ENCODE data around the gene CTDSPL2. TPM values are rescaled to one million over a fixed set of nuclear protein-coding genes. Genes with fewer than 3 reads are reported as not detected.
"Not testable (repeated sequence)": the region's sequence is repeated elsewhere in the genome, so short reads cannot be mapped to it uniquely, and the experiment has no call there.

The CTDSPL2 gene
- polyA plus RNA-seq, 1 donor, result 33.8 TPM

DNA sequence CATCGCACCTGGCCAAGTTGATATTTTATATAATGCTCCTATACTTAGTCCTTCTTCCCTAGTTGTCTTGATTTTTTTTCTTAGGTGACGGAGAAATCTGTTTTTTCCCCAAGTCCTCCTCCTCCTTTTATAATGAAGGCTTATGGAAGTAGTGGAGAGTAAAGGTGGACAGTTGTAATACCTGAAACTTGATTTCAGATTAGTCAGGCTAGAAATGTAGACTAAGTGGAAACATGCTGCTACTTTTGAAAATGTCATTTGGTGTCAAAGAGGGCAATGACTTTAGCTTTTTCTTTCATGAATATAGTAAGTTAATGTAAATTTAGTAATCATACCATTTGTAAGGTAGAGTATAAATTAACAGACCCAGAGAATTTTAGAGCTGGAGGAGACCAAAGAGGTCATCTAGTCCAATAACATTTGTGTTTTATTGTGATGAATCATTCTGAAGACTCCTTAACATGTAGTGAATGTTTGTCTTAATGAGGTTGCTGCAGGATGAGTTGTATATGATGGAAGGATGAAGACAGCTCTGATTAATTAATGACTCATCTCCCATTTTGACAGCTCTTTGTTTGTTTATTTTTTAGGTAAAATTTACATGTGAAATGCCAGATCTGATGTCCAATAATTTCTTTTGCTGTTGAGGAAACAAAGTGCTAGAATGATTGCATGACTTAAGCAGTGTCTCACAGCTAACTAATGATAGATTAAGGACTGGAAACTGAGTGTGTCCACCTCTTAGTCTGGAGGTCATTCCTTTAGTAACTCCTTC, 8.7 kb downstream of the CTDSPL2 start:
- WGBS (ENCODE audit: insufficient coverage, low lambda C conversion rate), result no CpG with 5 or more reads among the region's 2 CpGs
- peaks cover 2% of the 10 kb centered on the region for H3K36me3 ChIP-seq (ENCODE audit: control insufficient read depth, insufficient read depth, low read length)

DNA sequence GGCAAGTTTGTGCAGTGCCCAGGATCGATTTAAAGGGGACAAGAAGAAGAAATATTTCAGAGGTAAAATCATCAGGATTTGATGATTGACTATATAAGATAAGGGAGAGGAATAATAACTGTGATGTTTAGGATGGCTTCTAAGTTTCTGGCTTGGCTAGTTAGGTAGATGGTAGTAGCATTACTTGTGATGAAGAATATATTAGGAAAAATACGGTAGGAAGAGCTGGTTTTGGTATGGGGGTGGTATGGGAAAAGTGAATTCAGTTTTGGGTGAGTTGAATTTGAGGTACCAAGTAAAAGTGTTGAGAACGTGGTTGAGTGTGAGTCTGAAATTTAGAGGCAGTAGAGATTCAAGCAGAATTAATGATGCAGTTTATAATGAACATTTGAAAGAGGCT, 11.0 kb downstream of the CTDSPL2 start:
- H3K27me3 ChIP-seq (ENCODE audit: control insufficient read depth, insufficient read depth, low read length), result no peaks in the 10 kb centered on the region
- DNase-seq, result no peak
- H3K36me3 ChIP-seq (ENCODE audit: control insufficient read depth, insufficient read depth, low read length), result peaks cover 2% of the 10 kb centered on the region
- H3K4me3 ChIP-seq (ENCODE audit: low read length), result no peak overlapping the region
- WGBS (ENCODE audit: insufficient coverage, low lambda C conversion rate), result 83% methylated on average over 2 of the region's 3 CpGs
- no peak overlapping the region for H3K27ac ChIP-seq (ENCODE audit: low read length)
- H3K4me1 ChIP-seq (ENCODE audit: control insufficient read depth, insufficient read depth, low read length), result no peaks in the 10 kb centered on the region
- H3K9me3 ChIP-seq (ENCODE audit: control insufficient read depth, low read depth, low read length), result peaks cover 1% of the 10 kb centered on the region

More for the DNA sequence above, 8.7 kb downstream of the CTDSPL2 start:
- Histone ChIP-seq H3K27me3 (ENCODE audit: control insufficient read depth, insufficient read depth, low read length) (no peaks in the 10 kb centered on the region), H3K9me3 (ENCODE audit: control insufficient read depth, low read depth, low read length) (no peaks in the 10 kb centered on the region), H3K4me3 (ENCODE audit: low read length) (no peak overlapping the region), H3K27ac (ENCODE audit: low read length) (no peak overlapping the region), H3K4me1 (ENCODE audit: control insufficient read depth, insufficient read depth, low read length) (no peaks in the 10 kb centered on the region)
- DNase-seq, result no peak

GRCh38 chr15:44441095-44441501, 13.7 kb downstream of the CTDSPL2 start:
- WGBS (ENCODE audit: insufficient coverage, low lambda C conversion rate), result 67% methylated on average over 1 of the region's 5 CpGs
- H3K4me1 ChIP-seq (ENCODE audit: control insufficient read depth, insufficient read depth, low read length), result no peaks in the 10 kb centered on the region
- no peaks in the 10 kb centered on the region for H3K27me3 ChIP-seq (ENCODE audit: control insufficient read depth, insufficient read depth, low read length)

GRCh38 chr15:44443515-44443914, 16.1 kb downstream of the CTDSPL2 start:
- 100% methylated on average over 3 of the region's 3 CpGs for WGBS (ENCODE audit: insufficient coverage, low lambda C conversion rate)
- no peaks in the 10 kb centered on the region for H3K4me1 ChIP-seq (ENCODE audit: control insufficient read depth, insufficient read depth, low read length)
- H3K27ac ChIP-seq (ENCODE audit: low read length), result no peak overlapping the region
- H3K4me3 ChIP-seq (ENCODE audit: low read length), result no peak overlapping the region
- no peak for DNase-seq
- H3K27me3 ChIP-seq (ENCODE audit: control insufficient read depth, insufficient read depth, low read length), result no peaks in the 10 kb centered on the region
- H3K9me3 ChIP-seq (ENCODE audit: control insufficient read depth, low read depth, low read length), result peaks cover 7% of the 10 kb centered on the region
- peaks cover 10% of the 10 kb centered on the region for H3K36me3 ChIP-seq (ENCODE audit: control insufficient read depth, insufficient read depth, low read length)

More at GRCh38 chr15:44441095-44441501, 13.7 kb downstream of the CTDSPL2 start:
- DNase-seq, result no peak
- Histone ChIP-seq H3K4me3 (ENCODE audit: low read length) (no peak overlapping the region), H3K9me3 (ENCODE audit: control insufficient read depth, low read depth, low read length) (peaks cover 7% of the 10 kb centered on the region), H3K27ac (ENCODE audit: low read length) (no peak overlapping the region), H3K36me3 (ENCODE audit: control insufficient read depth, insufficient read depth, low read length) (peaks cover 4% of the 10 kb centered on the region)

DNA sequence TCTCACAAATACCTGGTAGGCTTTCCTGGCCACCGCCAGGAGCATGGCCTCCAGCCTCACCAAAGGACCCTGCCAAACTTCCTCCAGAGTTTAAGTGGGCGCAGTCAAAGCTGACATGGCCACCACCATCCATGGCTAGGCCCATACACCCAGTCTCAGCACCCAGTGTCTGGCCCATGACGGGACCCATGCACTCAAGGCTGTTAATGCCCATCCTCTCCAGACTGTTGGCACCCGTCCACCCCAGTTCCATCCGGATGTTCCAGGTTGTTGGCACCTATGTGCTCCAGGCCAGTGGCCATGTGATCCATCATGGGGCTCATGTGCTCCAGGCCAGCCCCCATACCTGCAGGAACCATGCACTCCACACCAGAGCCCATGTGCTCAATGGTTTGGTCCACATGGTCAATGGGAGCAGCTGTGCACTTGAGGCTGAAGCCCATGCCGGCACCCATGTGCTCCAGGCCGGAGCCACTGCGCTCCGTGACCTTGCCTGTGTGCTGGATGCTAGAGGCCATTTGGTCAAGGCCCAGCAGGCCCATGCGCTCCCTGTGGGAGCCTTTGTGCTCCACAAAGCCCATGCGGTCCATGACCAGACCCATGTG, 20.4 kb downstream of the CTDSPL2 start:
- no peaks in the 10 kb centered on the region for H3K27me3 ChIP-seq (ENCODE audit: control insufficient read depth, insufficient read depth, low read length)
- H3K9me3 ChIP-seq (ENCODE audit: control insufficient read depth, low read depth, low read length), result peaks cover 7% of the 10 kb centered on the region
- no peak overlapping the region for H3K27ac ChIP-seq (ENCODE audit: low read length)
- H3K4me1 ChIP-seq (ENCODE audit: control insufficient read depth, insufficient read depth, low read length), result no peaks in the 10 kb centered on the region
- no peak overlapping the region for H3K4me3 ChIP-seq (ENCODE audit: low read length)
- no CpG with 5 or more reads among the region's 11 CpGs for WGBS (ENCODE audit: insufficient coverage, low lambda C conversion rate)
- H3K36me3 ChIP-seq (ENCODE audit: control insufficient read depth, insufficient read depth, low read length), result peaks cover 10% of the 10 kb centered on the region
- no peak for DNase-seq

GRCh38 chr15:44450172-44450571, 22.7 kb downstream of the CTDSPL2 start:
- Histone ChIP-seq H3K4me1 (ENCODE audit: control insufficient read depth, insufficient read depth, low read length) (no peaks in the 10 kb centered on the region), H3K27ac (ENCODE audit: low read length) (no peak overlapping the region), H3K4me3 (ENCODE audit: low read length) (no peak overlapping the region), H3K36me3 (ENCODE audit: control insufficient read depth, insufficient read depth, low read length) (peaks cover 6% of the 10 kb centered on the region), H3K9me3 (ENCODE audit: control insufficient read depth, low read depth, low read length) (no peaks in the 10 kb centered on the region), H3K27me3 (ENCODE audit: control insufficient read depth, insufficient read depth, low read length) (no peaks in the 10 kb centered on the region)
- WGBS (ENCODE audit: insufficient coverage, low lambda C conversion rate), result no CpG with 5 or more reads among the region's 1 CpG
- no peak for DNase-seq

DNA sequence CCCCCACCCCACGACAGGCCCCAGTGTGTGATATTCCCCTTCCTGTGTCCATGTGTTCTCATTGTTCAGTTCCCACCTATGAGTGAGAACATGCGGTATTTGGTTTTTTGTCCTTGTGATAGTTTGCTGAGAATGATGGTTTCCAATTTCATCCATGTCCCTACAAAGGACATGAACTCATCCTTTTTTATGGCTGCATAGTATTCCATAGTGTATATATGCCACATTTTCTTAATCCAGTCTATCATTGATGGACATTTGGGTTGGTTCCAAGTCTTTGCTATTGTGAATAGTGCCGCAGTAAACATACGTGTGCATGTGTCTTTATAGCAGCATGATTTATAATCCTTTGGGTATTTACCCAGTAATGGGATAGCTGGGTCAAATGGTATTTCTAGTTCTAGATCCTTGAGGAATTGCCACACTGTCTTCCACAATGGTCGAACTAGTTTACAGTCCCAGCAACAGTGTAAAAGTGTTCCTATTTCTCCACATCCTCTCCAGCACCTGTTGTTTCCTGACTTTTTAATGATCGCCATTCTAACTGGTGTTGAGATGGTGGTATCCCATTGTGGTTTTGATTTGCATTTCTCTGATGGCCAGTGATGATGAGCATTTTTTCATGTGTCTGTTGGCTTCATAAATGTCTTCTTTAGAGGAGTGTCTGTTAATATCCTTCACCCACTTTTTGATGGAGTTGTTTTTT, 26.3 kb downstream of the CTDSPL2 start:
- H3K4me1 ChIP-seq (ENCODE audit: control insufficient read depth, insufficient read depth, low read length); H3K36me3 ChIP-seq (ENCODE audit: control insufficient read depth, insufficient read depth, low read length); H3K27me3 ChIP-seq (ENCODE audit: control insufficient read depth, insufficient read depth, low read length); DNase-seq; H3K9me3 ChIP-seq (ENCODE audit: control insufficient read depth, low read depth, low read length); H3K27ac ChIP-seq (ENCODE audit: low read length); H3K4me3 ChIP-seq (ENCODE audit: low read length): not testable (repeated sequence)
- no CpG with 5 or more reads among the region's 6 CpGs for WGBS (ENCODE audit: insufficient coverage, low lambda C conversion rate)

- Histone ChIP-seq H3K9me3 (ENCODE audit: control insufficient read depth, low read depth, low read length) (no peaks in the 10 kb centered on the region), H3K36me3 (ENCODE audit: control insufficient read depth, insufficient read depth, low read length) (peaks cover 23% of the 10 kb centered on the region), H3K4me1 (ENCODE audit: control insufficient read depth, insufficient read depth, low read length) (no peaks in the 10 kb centered on the region), H3K27ac (ENCODE audit: low read length) (no peak overlapping the region), H3K27me3 (ENCODE audit: control insufficient read depth, insufficient read depth, low read length) (no peaks in the 10 kb centered on the region), H3K4me3 (ENCODE audit: low read length) (no peak overlapping the region)
- DNase-seq, result no peak
- no CpG with 5 or more reads among the region's 4 CpGs for WGBS (ENCODE audit: insufficient coverage, low lambda C conversion rate)
Measured at GRCh38 chr15:44458429-44458828, 31.0 kb downstream of the CTDSPL2 start.

- no peaks in the 10 kb centered on the region for H3K27me3 ChIP-seq (ENCODE audit: control insufficient read depth, insufficient read depth, low read length)
- H3K4me3 ChIP-seq (ENCODE audit: low read length), result no peak overlapping the region
- no CpG with 5 or more reads among the region's 3 CpGs for WGBS (ENCODE audit: insufficient coverage, low lambda C conversion rate)
- no peak overlapping the region for H3K27ac ChIP-seq (ENCODE audit: low read length)
- H3K36me3 ChIP-seq (ENCODE audit: control insufficient read depth, insufficient read depth, low read length), result peaks cover 23% of the 10 kb centered on the region
- peaks cover 5% of the 10 kb centered on the region for H3K9me3 ChIP-seq (ENCODE audit: control insufficient read depth, low read depth, low read length)
- no peak for DNase-seq
- H3K4me1 ChIP-seq (ENCODE audit: control insufficient read depth, insufficient read depth, low read length), result no peaks in the 10 kb centered on the region
Measured at GRCh38 chr15:44468709-44469385, 41.4 kb downstream of the CTDSPL2 start.

DNA sequence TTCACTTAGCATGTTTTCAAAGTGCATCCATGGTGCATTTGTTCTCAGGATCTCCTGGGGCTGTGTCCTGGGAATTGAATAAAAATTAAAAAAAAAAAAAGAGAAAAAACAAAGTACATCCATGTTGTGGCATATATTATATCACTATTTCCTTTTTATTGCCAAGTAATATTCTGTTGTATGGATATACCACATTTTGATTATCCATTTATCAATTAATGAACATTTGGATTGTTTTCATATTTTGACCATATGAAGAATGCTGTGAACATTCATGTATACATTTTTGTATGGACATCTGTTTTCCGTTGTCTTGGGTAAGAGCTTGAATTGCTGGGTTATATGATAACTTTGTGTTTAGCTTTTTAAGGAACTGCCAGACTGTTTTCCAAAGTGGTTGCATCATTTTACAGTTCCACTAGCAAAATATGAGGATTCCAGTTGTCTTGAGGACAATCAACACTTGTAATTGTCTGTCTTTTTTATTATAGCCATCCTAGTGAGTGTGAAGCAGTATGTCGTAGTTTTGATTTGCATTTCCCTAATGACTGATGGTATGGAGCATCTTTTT, 44.5 kb downstream of the CTDSPL2 start:
- Histone ChIP-seq H3K9me3 (ENCODE audit: control insufficient read depth, low read depth, low read length) (peaks cover 5% of the 10 kb centered on the region), H3K4me1 (ENCODE audit: control insufficient read depth, insufficient read depth, low read length) (no peaks in the 10 kb centered on the region), H3K4me3 (ENCODE audit: low read length) (no peak overlapping the region), H3K36me3 (ENCODE audit: control insufficient read depth, insufficient read depth, low read length) (peaks cover 22% of the 10 kb centered on the region), H3K27me3 (ENCODE audit: control insufficient read depth, insufficient read depth, low read length) (no peaks in the 10 kb centered on the region), H3K27ac (ENCODE audit: low read length) (no peak overlapping the region)
- WGBS (ENCODE audit: insufficient coverage, low lambda C conversion rate), result no CpG with 5 or more reads among the region's 2 CpGs
- no peak for DNase-seq

Data from large intestine (tissue), 3 donors.